ENCODE results near the gene GALNS. TPM values are rescaled to one million over a fixed set of nuclear protein-coding genes. Genes with fewer than 3 reads are reported as not detected.

Gene GALNS
- total and polyA plus RNA-seq, 2 donors (not counting 3 experiments of a cell fraction or from before 2014, with no cell fraction given), result 21.8 to 40.2 TPM

GRCh38 chr16:88867581-88868246 is 11.0 kb upstream of the GALNS start:
- no peak overlapping the region for H3K9ac ChIP-seq (replicated peaks; ENCODE audit: extremely low read depth, insufficient read depth, low read length)
- POLR2A ChIA-PET, result no interaction called here
- no TSS peak for BruUV-seq (replicated peaks)
- no peak overlapping the region for H2AFZ ChIP-seq (ENCODE audit: low read depth, low read length)
- H4K20me1 ChIP-seq (replicated peaks; ENCODE audit: control insufficient read depth, extremely low read depth, insufficient read depth, low read length), result no peaks in the 10 kb centered on the region
- DNase-seq (ENCODE audit: low read depth, low spot score) (no peak), FAIRE-seq (no peak)
- no peaks in the 10 kb centered on the region for H3K27me3 ChIP-seq (ENCODE audit: control insufficient read depth in 2 of 2, insufficient read depth in 2 of 2, low read length in 2 of 2)
- H3K79me2 ChIP-seq (ENCODE audit: control insufficient read depth, insufficient read depth, low read length), result no peaks in the 10 kb centered on the region
- no peaks in the 10 kb centered on the region for H3K9me3 ChIP-seq (replicated peaks; ENCODE audit: control insufficient read depth, insufficient read depth, low read length)
- H3K4me2 ChIP-seq (ENCODE audit: insufficient read depth, low read length), result no peak overlapping the region
- H3K27ac ChIP-seq (ENCODE audit: insufficient read depth, low read depth, low read length), result no peak overlapping the region
- CTCF ChIA-PET, result no interaction called here
- H3K36me3 ChIP-seq (ENCODE audit: control insufficient read depth in 2 of 2, extremely low read depth in 1 of 2, insufficient read depth in 2 of 2, low read length in 2 of 2), result no peaks in the 10 kb centered on the region
- dilution Hi-C loops (cut with MboI; ENCODE audit: extremely low pct_ligation_motif_present, low sequenced_read_pairs), result no loop called here
- no peaks in the 10 kb centered on the region for H3K4me1 ChIP-seq (ENCODE audit: control insufficient read depth, extremely low read depth, insufficient read depth, low read length)
- intact Hi-C loops (cut with micrococcal nuclease), result no loop called here
- no peak for TF ChIP-seq MYC (IDR thresholded peaks at IDR 0.05; ENCODE audit: low read depth, low read length)
- TF ChIP-seq POLR2AphosphoS5 (IDR thresholded peaks at IDR 0.05; ENCODE audit: insufficient read depth, low read depth, low read length), result no peak
- no peaks in the 10 kb centered on the region for H3K9me1 ChIP-seq (replicated peaks; ENCODE audit: control insufficient read depth, extremely low read depth, insufficient read depth, low read length)
- H3K4me3 ChIP-seq (replicated peaks in 1 of 3; ENCODE audit: insufficient read depth in 1 of 3, low read depth in 1 of 3, low read length in 3 of 3), result no peak overlapping the region

GRCh38 chr16:88866151-88866920 is 9.6 kb upstream of the GALNS start, which contains the start of gene PABPN1L:
PABPN1L (minus strand) TSS chr16:88866660; CDS start chr16:88866606, 54 bp downstream.
- POLR2A ChIA-PET, result no interaction called here
- DNase-seq (ENCODE audit: low read depth, low spot score), result no peak
- no TSS peak for BruUV-seq (replicated peaks)
- no peak within 1 kb of the TSS for H3K27ac ChIP-seq (ENCODE audit: insufficient read depth, low read depth, low read length)
- no peak within 1 kb of the TSS for H2AFZ ChIP-seq (ENCODE audit: low read depth, low read length)
- no peak within 1 kb of the TSS for H3K4me3 ChIP-seq (replicated peaks in 1 of 3; ENCODE audit: insufficient read depth in 1 of 3, low read depth in 1 of 3, low read length in 3 of 3)
- TF ChIP-seq EZH2 (IDR thresholded peaks at IDR 0.05; ENCODE audit: borderline replicate concordance, low read depth, low read length, severe bottlenecking) (no peak), JUN (IDR thresholded peaks at IDR 0.05; ENCODE audit: borderline replicate concordance, insufficient read depth, insufficient read length, low read depth) (no peak), FOS (IDR thresholded peaks at IDR 0.05; ENCODE audit: borderline replicate concordance, insufficient read depth, low read length) (no peak), POLR2AphosphoS5 (IDR thresholded peaks at IDR 0.05; ENCODE audit: insufficient read depth, low read depth, low read length) (no peak)
- TF ChIP-seq, protein P1, sequence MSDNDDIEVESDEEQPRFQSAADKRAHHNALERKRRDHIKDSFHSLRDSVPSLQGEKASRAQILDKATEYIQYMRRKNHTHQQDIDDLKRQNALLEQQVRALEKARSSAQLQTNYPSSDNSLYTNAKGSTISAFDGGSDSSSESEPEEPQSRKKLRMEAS (IDR thresholded peaks at IDR 0.05; ENCODE audit: insufficient read depth, insufficient read length), result no peak
- TF ChIP-seq, protein P2, sequence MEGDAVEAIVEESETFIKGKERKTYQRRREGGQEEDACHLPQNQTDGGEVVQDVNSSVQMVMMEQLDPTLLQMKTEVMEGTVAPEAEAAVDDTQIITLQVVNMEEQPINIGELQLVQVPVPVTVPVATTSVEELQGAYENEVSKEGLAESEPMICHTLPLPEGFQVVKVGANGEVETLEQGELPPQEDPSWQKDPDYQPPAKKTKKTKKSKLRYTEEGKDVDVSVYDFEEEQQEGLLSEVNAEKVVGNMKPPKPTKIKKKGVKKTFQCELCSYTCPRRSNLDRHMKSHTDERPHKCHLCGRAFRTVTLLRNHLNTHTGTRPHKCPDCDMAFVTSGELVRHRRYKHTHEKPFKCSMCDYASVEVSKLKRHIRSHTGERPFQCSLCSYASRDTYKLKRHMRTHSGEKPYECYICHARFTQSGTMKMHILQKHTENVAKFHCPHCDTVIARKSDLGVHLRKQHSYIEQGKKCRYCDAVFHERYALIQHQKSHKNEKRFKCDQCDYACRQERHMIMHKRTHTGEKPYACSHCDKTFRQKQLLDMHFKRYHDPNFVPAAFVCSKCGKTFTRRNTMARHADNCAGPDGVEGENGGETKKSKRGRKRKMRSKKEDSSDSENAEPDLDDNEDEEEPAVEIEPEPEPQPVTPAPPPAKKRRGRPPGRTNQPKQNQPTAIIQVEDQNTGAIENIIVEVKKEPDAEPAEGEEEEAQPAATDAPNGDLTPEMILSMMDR (IDR thresholded peaks at IDR 0.05; ENCODE audit: extremely low read depth in 1 of 2, insufficient read depth in 1 of 2, low read depth in 1 of 2, low read length in 2 of 2), result no peak
- dilution Hi-C loops (cut with MboI; ENCODE audit: extremely low pct_ligation_motif_present, low sequenced_read_pairs), result no loop called here
- H4K20me1 ChIP-seq (replicated peaks; ENCODE audit: control insufficient read depth, extremely low read depth, insufficient read depth, low read length), result no peaks in the 10 kb centered on the region
- H3K36me3 ChIP-seq (ENCODE audit: control insufficient read depth in 2 of 2, extremely low read depth in 1 of 2, insufficient read depth in 2 of 2, low read length in 2 of 2), result peaks cover 0 to 8% of the 10 kb centered on the region in 2 experiments
- no peak for FAIRE-seq
- H3K9me1 ChIP-seq (replicated peaks; ENCODE audit: control insufficient read depth, extremely low read depth, insufficient read depth, low read length), result no peaks in the 10 kb centered on the region
- no peaks in the 10 kb centered on the region for H3K79me2 ChIP-seq (ENCODE audit: control insufficient read depth, insufficient read depth, low read length)
- no peaks in the 10 kb centered on the region for H3K4me1 ChIP-seq (ENCODE audit: control insufficient read depth, extremely low read depth, insufficient read depth, low read length)
- H3K27me3 ChIP-seq (ENCODE audit: control insufficient read depth in 2 of 2, insufficient read depth in 2 of 2, low read length in 2 of 2), result no peaks in the 10 kb centered on the region
- H3K9ac ChIP-seq (replicated peaks; ENCODE audit: extremely low read depth, insufficient read depth, low read length), result no peak within 1 kb of the TSS
- no peak within 1 kb of the TSS for H3K4me2 ChIP-seq (ENCODE audit: insufficient read depth, low read length)
- CTCF ChIA-PET, result interaction anchor here (1.0 kb wide), 1 partner anchor 9 kb away, joined by 3 read pairs; no protein-coding TSS in a partner anchor
- intact Hi-C loops (cut with micrococcal nuclease), result no loop called here
- H3K9me3 ChIP-seq (replicated peaks; ENCODE audit: control insufficient read depth, insufficient read depth, low read length), result no peaks in the 10 kb centered on the region
